Midbrain (tissue), 1 donor: ENCODE measurements around the gene NINJ1.

Experiments
- DNase-seq: peaks from one replicate; lab custom pipeline; 2025; lab: John Stamatoyannopoulos, UW

Gene NINJ1, protein sequence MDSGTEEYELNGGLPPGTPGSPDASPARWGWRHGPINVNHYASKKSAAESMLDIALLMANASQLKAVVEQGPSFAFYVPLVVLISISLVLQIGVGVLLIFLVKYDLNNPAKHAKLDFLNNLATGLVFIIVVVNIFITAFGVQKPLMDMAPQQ

GRCh38 chr9:93134015-93134739 lies at the start of gene NINJ1:
TSS of gene NINJ1 (minus strand) at chr9:93134251. CDS start at chr9:93134217, 34 bp downstream.
- peak; percentile 61 for DNase-seq

- DNase-seq = no peak
These were observed 49.1 kb upstream of the NINJ1 start for GRCh38 chr9:93183131-93183662.

DNA sequence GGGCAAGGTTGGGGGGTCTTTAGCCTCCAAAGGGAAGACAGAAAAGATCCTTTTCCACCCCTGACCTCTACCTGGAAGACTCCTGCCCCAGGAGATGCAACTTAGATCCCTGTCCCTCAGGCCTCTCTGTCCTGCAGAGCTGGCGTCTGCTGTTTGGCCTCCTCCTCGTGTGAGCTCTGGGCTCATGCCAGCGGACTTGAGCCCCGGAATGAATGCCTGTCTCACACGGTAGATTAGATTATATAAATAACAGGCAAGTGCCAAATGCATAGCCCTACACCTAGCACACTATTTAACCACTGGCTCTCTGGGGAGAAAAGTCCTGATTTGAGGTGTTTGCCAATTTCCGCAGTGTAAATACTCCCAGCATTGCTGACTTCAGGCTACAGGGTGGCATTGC lies 48.5 kb upstream of the NINJ1 start:
- no peak for DNase-seq

DNA sequence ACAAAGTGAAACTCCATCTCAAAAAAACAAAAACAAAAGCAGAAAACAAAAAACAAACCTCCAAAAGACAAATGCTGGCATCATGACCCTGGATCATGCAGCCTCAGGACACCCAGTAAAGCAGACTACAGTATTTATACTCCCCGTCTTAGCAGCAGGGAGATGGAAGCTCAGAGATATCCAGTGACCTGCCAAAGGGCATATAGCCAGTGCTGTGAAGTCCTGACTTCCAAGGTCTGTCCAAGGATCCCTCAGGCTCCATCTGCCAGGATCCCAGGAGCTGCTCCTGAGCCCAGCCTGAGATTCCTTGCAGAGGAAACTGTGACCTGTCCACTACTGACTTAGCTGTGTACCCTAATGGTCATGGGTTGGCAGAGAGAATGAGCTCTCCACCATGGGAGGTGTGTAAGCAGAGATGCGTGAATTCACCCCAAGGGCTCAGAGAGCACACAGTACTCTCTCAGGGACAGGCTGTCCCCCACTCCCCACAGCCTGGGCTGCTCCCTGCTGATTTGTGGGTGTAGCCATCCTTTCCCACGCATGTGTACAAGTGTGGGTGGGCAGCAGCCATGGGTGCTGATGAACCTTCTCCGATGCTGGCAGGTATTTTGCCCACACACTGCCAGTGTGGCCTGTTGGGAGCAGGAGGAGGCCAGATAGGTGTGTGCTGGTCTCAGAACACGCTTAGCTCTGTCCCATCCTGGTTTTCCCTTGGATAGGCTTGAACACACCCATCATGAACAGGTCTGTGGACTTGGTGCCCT lies 47.8 kb upstream of the NINJ1 start:
- DNase-seq = no peak

- DNase-seq = no peak
These were observed 46.9 kb upstream of the NINJ1 start for GRCh38 chr9:93180938-93181337.

- DNase-seq = no peak
These were observed 45.1 kb upstream of the NINJ1 start for GRCh38 chr9:93178851-93179786.

DNA sequence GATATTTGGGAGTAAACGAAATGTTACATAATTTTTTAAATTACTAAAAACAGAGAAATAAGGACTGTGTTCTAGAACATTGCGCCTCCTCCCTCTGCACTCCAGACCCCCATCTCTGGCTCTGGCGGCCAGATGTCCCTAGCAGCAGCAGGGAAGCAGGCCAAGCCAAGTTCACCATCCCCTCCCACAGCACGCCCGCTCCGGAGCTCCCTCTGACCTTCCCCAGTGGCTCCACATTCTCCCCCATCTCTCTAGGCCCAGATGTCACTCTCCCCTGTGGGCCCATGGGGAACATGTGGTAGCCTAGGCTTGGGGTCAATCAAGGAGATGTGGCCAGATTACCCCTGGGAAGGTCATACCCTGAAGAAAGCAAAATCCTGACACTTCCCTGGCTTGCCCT lies 43.6 kb upstream of the NINJ1 start:
- DNase-seq = no peak

DNA sequence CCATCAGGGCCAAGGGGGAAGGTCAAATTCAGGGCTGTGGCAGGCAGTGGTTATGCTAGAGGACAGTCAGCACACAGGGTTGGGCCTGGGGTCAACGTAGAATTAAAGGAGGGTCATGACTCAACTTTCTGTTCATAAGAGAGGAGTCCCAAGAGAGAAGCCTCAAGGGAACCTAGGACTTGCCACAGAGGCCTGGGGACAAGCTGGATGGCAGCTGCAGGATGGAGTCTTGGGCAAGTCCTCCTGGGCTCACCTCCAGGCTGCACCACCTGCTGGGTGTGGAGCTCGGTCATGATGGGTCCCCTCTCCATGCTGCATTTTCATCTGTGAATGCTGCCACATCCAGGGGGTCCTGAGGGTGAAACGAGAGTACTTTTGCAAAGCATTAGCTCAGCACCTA lies 40.9 kb upstream of the NINJ1 start:
- no peak for DNase-seq

- no peak for DNase-seq
These were observed 39.5 kb upstream of the NINJ1 start for GRCh38 chr9:93173365-93174051.

- DNase-seq = peak; percentile 29
These were observed 38.8 kb upstream of the NINJ1 start for GRCh38 chr9:93172666-93173364.

DNA sequence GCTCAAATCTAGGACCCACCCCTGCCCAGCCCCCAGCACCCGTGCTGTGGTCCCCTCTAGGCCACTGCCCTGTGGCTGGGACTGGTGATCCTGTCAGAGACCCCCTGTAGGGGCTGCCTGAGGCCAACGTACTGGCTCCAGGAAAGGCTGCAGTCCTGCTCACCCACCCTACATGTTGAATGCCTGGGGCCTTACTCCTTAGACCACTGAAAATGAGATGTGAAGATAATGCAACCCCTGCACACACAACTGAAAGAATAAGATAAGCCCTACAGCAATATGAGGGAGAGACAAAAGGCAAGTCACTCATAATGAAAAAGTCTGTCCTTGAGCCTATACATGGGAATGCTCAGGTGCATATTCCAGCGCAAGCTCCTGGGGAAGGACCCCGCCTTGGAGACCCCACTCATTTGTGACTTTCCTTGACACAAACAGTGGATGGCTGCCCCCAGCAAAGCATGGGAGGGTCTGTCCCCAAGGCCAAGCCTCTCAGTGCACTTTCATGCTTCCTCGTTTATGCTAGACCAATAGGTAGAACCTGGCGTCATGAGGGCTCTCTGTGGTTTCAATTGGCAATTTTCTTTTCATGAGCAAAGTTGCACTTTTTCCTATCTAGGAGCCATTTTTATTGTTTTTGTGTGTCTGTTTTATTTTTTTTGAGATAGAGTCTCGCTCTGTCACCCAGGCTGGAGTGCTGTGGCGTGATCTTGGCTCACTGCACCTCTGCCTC lies 37.4 kb upstream of the NINJ1 start:
- DNase-seq = no peak

DNA sequence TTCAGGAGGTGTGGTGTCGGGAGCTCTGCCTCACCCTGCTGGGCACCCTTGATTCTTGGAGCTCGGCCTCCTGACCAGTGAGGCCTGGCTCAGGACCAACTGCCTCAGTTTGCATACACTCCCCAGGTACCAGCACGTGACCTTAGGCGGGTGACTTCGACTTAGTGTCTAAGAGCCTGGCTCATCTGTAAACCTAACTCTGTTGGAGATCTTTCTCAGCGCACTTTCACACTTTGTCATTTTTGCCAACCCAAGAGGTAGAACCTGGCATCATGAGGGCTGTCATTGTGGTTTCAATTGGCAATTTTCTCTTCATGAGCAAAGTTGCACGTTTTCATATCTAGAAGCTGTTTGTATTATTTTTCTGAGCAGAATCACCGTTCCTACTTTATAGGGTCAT lies 36.5 kb upstream of the NINJ1 start:
- DNase-seq = no peak

DNA sequence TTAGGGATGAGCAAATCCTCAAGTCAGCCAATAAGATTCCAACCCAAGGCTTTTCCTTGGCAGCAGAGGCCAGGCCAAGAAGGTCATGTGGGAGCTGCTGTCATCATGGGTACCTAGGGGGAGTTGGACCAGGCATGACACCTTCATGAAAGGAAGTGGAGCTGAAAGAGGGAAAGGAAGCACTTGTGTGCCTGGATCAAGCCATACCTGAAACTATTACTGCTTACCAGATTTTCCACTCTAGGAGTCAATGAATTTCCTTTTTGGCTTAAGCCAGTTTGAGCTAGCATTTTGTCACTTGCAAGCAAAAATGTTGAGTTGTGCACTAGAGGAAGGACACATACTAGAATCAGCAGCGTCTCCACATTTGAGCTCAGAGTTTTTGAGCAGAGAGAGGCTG lies 35.4 kb upstream of the NINJ1 start:
- no peak for DNase-seq

- DNase-seq = no peak
These were observed 34.5 kb upstream of the NINJ1 start for GRCh38 chr9:93168581-93168980.

DNA sequence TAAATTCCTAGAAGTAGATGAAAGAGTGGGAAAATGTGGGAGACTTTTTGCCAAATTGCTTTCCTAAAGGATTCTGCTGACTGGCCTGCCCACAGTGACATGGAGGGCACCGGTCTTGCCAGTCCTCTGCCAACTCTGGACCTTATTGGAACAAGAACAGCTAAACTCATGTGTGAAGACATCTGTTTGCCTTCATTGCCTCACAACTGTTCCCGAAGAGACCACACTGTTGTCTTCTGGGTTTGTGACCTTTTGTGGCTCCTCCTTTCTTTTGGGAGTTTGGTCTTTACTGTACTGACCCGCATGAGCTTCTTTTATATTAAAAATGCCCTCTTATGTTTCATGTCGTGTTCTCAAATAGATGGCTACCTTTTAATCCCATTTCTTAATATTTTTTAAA lies 33.8 kb upstream of the NINJ1 start:
- DNase-seq = no peak

GRCh38 chr9:93167185-93167584 lies 33.1 kb upstream of the NINJ1 start:
- no peak for DNase-seq

DNA sequence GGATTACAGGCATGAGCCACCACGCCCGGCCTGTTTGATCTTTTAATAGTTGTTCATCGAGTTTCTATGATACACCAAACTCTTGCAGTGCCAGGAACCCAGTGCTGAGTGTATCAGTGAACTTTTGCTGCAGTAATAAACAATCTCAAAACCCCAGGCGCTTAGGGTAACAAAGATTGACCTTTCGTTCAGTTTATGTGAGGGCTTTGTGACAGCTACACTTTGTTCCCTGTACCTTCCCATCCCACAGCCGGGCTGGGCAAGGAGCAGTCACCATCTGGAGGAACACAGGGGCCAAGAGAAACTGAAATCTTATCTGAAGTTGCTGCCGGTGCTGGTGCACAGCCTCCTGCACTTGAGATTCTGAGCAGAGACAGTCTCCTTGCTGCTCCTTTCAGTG lies 32.6 kb upstream of the NINJ1 start:
- DNase-seq = no peak

DNA sequence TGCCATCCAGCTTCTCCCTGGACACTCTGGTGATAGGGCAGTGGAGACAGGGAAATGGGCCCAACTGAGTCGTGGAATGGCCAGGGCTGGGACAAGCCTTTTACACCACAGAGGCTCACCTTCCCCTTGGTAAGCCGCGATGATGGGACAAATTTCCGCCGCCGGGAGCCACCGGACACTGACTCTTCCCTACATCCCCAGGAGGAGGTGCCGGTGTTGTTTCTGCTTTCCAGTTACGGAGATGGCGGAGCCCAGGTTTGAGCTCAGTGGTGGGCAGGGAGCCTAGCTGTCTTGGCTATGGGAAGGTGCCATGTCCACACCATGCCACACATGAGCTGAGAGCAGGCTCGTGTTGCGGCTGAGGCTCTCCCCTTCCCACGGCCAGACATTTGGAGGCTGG lies 30.0 kb upstream of the NINJ1 start:
- no peak for DNase-seq

DNA sequence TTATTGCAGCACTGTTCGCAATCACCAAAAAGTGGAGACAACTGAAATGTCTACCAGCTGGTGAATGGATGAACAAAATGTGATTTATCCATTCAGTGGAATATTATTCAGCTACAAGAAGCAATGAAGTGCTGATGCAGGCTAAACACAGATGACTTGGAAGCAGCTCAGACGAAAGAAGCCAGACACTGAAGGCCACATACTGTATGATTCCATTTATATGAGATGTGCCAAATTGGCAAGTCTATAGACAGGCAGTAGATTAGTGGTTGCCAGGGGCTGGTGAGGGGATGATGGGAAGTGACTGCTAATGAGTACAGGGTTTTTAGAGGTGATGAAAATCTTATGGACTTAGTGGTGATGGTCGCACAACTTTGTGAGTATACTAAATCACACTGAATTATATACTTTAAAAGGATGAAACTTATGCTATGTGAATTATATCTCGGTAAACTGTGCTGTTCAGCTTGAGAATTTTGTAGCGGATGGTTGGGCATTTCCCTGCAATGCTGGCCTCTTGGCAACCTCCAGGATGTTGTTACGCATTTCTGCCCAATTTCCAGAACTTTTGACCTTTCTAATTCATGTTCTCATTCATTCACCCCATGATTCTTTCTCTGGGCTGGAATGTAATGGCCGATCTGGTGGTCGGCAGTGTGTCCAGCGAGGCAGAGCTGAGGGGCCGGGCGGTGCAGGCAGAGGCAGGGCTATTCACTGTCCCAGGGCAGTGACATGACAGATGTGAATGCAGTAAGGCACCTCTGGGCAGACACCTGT lies 27.9 kb upstream of the NINJ1 start:
- no peak for DNase-seq
